Hepatocyte (in vitro differentiated cells): Measurements from ENCODE around the gene SDK1.

Experiments
- EZH2 ChIP-seq: fragments of 200-600 bp; sonication (generic); IDR thresholded peaks from 2 replicates; pipeline ENCODE4 v1.6.1; 2016; ENCODE audit warnings: antibody characterized with exemption, mild to moderate bottlenecking, borderline replicate concordance
- EZH2phosphoT487 ChIP-seq: fragments of 200-600 bp; sonication (generic); IDR thresholded peaks from one replicate; pipeline ENCODE4 v1.6.1; 2018; ENCODE audit warnings: antibody characterized with exemption, mild to moderate bottlenecking, low read depth, moderate library complexity; ENCODE audit not compliant: unreplicated experiment, severe bottlenecking
- TF ChIP-seq, protein P1 (sequence below): fragments of 200-600 bp; sonication (generic); IDR thresholded peaks from 2 replicates; pipeline ENCODE4 v1.5.1; 2016; ENCODE audit warnings: antibody characterized with exemption, mild to moderate bottlenecking; ENCODE audit not compliant: poor library complexity

DNA sequence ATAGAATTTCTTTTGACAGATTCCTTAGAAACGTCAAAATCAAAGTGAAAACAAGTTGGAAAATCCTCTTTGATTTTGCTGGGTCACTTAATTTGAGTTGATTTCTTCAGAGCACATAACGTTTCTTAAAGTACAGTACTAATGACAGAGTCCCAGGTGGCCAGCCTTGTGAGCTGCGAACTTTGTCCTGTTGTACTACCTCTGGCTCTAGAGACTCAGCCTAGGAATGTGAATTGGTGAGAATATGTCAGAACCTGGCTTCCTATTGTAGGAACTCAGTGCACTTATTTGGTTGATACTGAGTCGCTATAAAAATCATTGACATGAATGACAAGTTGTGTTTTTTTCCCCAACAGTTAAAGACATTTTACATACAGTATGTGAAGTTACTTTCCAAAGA lies 20.2 kb downstream of the SDK1 start:
- TF ChIP-seq, protein P1, sequence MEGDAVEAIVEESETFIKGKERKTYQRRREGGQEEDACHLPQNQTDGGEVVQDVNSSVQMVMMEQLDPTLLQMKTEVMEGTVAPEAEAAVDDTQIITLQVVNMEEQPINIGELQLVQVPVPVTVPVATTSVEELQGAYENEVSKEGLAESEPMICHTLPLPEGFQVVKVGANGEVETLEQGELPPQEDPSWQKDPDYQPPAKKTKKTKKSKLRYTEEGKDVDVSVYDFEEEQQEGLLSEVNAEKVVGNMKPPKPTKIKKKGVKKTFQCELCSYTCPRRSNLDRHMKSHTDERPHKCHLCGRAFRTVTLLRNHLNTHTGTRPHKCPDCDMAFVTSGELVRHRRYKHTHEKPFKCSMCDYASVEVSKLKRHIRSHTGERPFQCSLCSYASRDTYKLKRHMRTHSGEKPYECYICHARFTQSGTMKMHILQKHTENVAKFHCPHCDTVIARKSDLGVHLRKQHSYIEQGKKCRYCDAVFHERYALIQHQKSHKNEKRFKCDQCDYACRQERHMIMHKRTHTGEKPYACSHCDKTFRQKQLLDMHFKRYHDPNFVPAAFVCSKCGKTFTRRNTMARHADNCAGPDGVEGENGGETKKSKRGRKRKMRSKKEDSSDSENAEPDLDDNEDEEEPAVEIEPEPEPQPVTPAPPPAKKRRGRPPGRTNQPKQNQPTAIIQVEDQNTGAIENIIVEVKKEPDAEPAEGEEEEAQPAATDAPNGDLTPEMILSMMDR: no peak
- TF ChIP-seq EZH2phosphoT487 (no peak), EZH2 (no peak)
